Gastrocnemius medialis (tissue), 4 donors: ENCODE data around the gene VWA7. TPM values are rescaled to one million over a fixed set of nuclear protein-coding genes. Genes with fewer than 3 reads are reported as not detected.

Source experiments
- ATAC-seq, 2 donors: fragments of 150-250 bp; one replicate each; pipeline ENCODE4 v1.9.1; 2016
- DNase-seq, 2 donors: peaks; one replicate each; pipeline ENCODE4 v3.0.0-alpha.2; 2019
- H3K27ac ChIP-seq, 4 donors: fragments of 200-600 bp; sonication (generic); 1 replicate in 1 of 4; 2 replicates in 3 of 4; pipeline ENCODE4 v1.5.1; 2016 to 2018; ENCODE audit warnings: mild to moderate bottlenecking in 2 of 4, moderate library complexity in 1 of 4
- H3K27me3 ChIP-seq, 3 donors: fragments of 200-600 bp; sonication (generic) in 2 of 3; 1 replicate in 1 of 3; 2 replicates in 2 of 3; pipeline versions ENCODE4 v1.5.1 to v1.6.0; 2016 to 2019; ENCODE audit warnings: mild to moderate bottlenecking in 1 of 3, moderate library complexity in 1 of 3
- H3K36me3 ChIP-seq, 2 donors: fragments of 200-600 bp; sonication (generic) in 1 of 2; one replicate each; pipeline ENCODE4 v1.5.1; 2017 to 2018
- H3K4me1 ChIP-seq, 2 donors: fragments of 200-600 bp; sonication (generic) in 1 of 2; one replicate each; pipeline ENCODE4 v1.5.1; 2016 to 2017; ENCODE audit warnings: mild to moderate bottlenecking in 2 of 2
- H3K4me3 ChIP-seq, 4 donors: fragments of 200-600 bp; sonication (generic) in 3 of 4; 1 replicate in 1 of 4; 2 replicates in 3 of 4; pipeline ENCODE4 v1.5.1; 2016 to 2019; ENCODE audit warnings: mild to moderate bottlenecking in 2 of 4
- H3K9me3 ChIP-seq, 3 donors: fragments of 200-600 bp; sonication (generic) in 2 of 3; 1 replicate in 1 of 3; 2 replicates in 2 of 3; pipeline ENCODE4 v1.5.1; 2016 to 2019
- POLR2A ChIP-seq, 2 donors: fragments of 450-650 bp; IDR thresholded peaks; one replicate each; pipeline ENCODE4 v1.6.1; 2017; ENCODE audit warnings: antibody characterized with exemption in 2 of 2, mild to moderate bottlenecking in 2 of 2, moderate library complexity in 2 of 2
- in situ Hi-C, 4 donors: fragments of 200-750 bp; cut with MboI; loops; one replicate each; pipeline versions ENCODE4 v1.15.0 to v1.8.0; 2017; ENCODE audit warnings: low sequenced_read_pairs in 4 of 4
- intact Hi-C: fragments of 100-400 bp; cut with DNase I; formaldehyde crosslinking; loops from one replicate; pipeline ENCODE4 v1.15.1; 2023; ENCODE audit warnings: low total_unique reads
- total RNA-seq, 4 donors: library from RNA; depleted of rRNA; stranded (reverse); fragments of >200 nt; gene quantifications; one replicate each; pipeline versions ENCODE4 v1.1.0 to v1.2.3, GENCODE V29; 2016
- TF ChIP-seq, protein P1 (sequence below), 5 experiments: fragments of 450-650 bp in 3 of 5; fragments of 200-600 bp in 2 of 5; sonication (generic) in 2 of 5; IDR thresholded peaks in 4 of 5; conservative IDR thresholded peaks in 1 of 5; 1 replicate in 4 of 5; 2 replicates in 1 of 5; pipeline ENCODE4 v1.5.1; 2016 to 2019; ENCODE audit warnings: antibody characterized with exemption in 5 of 5, mild to moderate bottlenecking in 3 of 5, moderate library complexity in 3 of 5

VWA7 gene
- total RNA-seq, 4 donors from 2014 or later: 2.0 to 7.8 (median 4.7) TPM

DNA sequence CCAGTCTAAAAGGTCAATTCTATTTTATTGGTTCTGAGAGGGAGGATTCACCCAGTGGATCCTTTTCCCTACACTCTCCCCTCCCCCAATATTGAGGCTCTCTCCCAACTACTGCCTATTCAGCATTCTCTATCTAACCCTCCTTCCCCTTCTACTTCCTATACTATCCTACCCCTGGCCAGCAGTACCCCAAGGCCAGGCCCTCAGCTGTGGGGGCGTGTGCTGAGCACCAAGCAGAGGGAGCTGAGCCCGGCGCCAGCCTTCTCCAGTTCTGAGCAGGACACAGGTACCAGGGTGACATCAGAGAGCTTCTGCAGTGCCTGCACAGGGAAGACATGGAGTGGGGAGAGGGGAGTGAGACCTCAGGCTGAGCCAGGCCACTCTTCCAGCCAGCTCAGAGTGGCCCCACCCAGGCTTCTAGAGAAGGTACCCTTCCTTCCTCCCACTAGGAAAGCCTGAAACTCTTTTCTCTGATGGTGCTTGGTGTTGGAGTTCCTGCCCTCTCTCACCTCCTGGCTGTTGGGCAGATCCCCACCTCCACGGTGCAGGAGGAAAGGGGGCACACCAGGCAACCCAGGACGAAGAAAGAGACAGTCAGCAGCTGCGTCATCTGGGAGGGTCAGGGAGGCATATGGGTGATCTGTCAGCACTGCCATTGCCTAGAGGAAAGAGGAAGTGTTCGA lies 50.0 kb downstream of the VWA7 start:
- H3K27me3 ChIP-seq: peaks cover 0 to 3% (median 0%) of the 10 kb centered on the region in 3 donors
- intact Hi-C loops: no loop called here
- H3K4me1 ChIP-seq: peaks cover 7 to 8% of the 10 kb centered on the region in 2 donors
- H3K4me3 ChIP-seq: no peak overlapping the region
- H3K9me3 ChIP-seq: no peaks in the 10 kb centered on the region
- no peak for ATAC-seq
- no peak for TF ChIP-seq POLR2A (IDR thresholded peaks at IDR 0.05)
- TF ChIP-seq, protein P1, sequence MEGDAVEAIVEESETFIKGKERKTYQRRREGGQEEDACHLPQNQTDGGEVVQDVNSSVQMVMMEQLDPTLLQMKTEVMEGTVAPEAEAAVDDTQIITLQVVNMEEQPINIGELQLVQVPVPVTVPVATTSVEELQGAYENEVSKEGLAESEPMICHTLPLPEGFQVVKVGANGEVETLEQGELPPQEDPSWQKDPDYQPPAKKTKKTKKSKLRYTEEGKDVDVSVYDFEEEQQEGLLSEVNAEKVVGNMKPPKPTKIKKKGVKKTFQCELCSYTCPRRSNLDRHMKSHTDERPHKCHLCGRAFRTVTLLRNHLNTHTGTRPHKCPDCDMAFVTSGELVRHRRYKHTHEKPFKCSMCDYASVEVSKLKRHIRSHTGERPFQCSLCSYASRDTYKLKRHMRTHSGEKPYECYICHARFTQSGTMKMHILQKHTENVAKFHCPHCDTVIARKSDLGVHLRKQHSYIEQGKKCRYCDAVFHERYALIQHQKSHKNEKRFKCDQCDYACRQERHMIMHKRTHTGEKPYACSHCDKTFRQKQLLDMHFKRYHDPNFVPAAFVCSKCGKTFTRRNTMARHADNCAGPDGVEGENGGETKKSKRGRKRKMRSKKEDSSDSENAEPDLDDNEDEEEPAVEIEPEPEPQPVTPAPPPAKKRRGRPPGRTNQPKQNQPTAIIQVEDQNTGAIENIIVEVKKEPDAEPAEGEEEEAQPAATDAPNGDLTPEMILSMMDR (IDR thresholded peaks at IDR 0.05 in 4 of 5, conservative IDR thresholded peaks at IDR 0.05 in 1 of 5): no peak
- H3K36me3 ChIP-seq: no peaks in the 10 kb centered on the region
- in situ Hi-C loops: no loop called here
- DNase-seq: no peak
- H3K27ac ChIP-seq: peak overlapping the region in 1 of 4 donors; percentile 88

DNA sequence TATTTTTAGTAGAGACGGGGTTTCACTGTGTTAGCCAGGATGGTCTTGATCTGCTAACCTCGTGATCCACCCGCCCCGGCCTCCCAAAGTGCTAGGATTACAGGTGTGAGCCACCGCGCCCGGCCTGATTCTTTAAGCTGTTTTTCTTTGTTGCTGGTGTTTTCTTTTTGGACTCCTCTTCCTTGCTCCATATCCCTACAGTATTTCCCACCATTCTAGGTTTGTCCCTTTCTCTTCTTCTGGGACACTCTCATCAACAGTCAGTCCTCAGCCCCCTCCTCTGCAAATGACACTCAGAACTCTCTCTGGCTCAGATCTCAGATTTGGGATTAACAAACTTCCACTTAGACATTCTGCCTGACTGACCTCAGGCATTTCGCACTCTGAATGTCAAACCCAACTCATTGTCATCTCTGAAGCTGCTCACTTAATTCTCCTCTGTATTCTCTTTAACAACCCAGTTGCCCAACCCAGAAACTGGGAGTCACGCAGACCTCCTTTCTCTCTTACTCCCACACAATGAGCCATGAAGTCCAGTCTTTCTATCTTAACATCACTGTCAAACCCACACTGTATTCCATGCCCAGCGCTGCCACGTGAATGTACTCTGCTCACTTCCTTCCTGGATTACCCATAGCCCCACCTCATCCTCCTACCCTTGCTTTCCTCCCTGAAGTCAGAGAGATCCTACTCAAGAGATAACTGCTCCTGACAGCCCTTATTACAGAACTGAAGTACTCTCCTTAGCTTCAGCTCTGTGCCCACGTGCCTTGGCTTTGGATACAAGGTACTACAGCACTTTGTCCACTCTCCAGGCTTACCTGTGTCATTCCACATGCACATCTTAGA lies 51.4 kb downstream of the VWA7 start:
- Histone ChIP-seq H3K4me1 (peaks cover 7 to 8% of the 10 kb centered on the region in 2 donors), H3K4me3 (no peak overlapping the region), H3K27me3 (peaks cover 0 to 3% (median 0%) of the 10 kb centered on the region in 3 donors), H3K36me3 (no peaks in the 10 kb centered on the region), H3K9me3 (no peaks in the 10 kb centered on the region), H3K27ac (no peak overlapping the region)
- intact Hi-C loops (no loop called here), in situ Hi-C loops (no loop called here)
- TF ChIP-seq, protein P1 (IDR thresholded peaks at IDR 0.05 in 4 of 5, conservative IDR thresholded peaks at IDR 0.05 in 1 of 5): no peak
- TF ChIP-seq POLR2A (IDR thresholded peaks at IDR 0.05): no peak
- ATAC-seq (no peak), DNase-seq (no peak)

DNA sequence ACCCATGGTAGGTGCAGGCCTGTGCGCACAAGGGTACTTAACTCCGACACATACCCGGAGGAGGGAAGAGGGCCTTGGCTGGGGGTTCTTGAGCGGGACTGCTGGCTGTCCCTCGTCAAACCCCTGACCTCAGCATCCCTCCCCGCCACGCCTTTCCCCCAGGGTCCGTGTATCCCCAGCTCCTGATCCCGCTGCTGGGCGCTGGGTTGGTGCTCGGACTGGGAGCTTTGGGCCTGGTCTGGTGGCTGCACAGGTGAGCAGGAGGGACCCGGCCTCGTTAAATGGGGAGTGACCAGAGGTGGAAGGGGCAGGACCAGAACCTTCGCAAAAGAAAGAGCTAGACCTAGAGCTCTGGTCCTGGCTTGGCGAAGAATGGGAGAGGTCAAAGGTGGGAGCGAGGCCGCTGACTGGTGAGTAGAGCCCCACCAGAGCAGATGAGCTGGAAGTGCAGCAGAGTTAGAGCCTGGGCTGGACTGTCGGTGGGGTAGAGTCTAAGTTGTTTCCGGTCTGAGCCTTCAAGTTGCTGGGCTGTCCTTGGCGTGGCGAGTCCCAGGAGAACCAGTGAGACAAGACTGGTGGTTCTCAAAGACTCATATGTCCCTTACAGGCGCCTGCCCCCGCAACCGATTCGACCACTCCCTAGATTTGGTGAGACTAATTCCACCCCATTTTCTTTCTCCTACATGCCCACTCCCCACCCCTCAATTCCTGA lies 53.0 kb downstream of the VWA7 start:
- Histone ChIP-seq H3K27me3 (no peaks in the 10 kb centered on the region), H3K4me1 (peaks cover 4 to 5% of the 10 kb centered on the region in 2 donors), H3K9me3 (no peaks in the 10 kb centered on the region), H3K27ac (no peak overlapping the region), H3K4me3 (no peak overlapping the region), H3K36me3 (no peaks in the 10 kb centered on the region)
- ATAC-seq (no peak), DNase-seq (no peak)
- intact Hi-C loops: no loop called here
- in situ Hi-C loops: no loop called here
- TF ChIP-seq POLR2A (IDR thresholded peaks at IDR 0.05): no peak
- TF ChIP-seq, protein P1 (IDR thresholded peaks at IDR 0.05 in 4 of 5, conservative IDR thresholded peaks at IDR 0.05 in 1 of 5): no peak

DNA sequence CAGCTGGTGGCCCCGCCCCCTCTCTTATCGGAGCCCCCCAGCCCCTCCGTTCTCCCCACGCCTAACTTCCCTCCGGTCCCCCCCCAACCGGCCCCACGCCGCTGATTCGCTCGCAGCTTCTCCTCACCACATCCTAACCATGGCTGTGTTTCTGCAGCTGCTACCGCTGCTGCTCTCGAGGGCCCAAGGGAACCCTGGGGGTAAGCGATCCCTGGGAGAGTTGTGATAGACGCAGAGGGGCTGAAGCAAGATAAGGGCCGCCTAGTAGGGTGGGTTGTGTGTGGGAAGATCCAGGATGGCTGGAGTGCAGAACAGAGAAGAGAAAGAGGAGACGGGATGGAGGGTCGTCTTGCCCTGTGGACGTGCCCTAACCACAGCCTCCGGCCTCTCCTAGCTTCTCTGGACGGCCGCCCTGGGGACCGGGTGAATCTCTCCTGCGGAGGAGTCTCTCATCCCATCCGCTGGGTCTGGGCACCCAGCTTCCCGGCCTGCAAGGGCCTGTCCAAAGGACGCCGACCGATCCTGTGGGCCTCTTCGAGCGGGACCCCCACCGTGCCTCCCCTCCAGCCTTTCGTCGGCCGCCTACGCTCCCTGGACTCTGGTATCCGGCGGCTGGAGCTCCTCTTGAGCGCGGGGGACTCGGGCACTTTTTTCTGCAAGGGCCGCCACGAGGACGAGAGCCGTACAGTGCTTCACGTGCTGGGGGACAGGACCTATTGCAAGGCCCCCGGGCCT lies 53.7 kb downstream of the VWA7 start, which contains the start of gene MPIG6B:
TSS of gene MPIG6B (plus strand) at position 129 of the 735 bp plus-strand sequence. CDS start at position 140, 11 bp downstream.
- ATAC-seq: no peak
- no peak within 1 kb of the TSS for H3K4me3 ChIP-seq
- no peaks in the 10 kb centered on the region for H3K9me3 ChIP-seq
- intact Hi-C loops: no loop called here
- in situ Hi-C loops: no loop called here
- DNase-seq: no peak
- H3K36me3 ChIP-seq: no peaks in the 10 kb centered on the region
- H3K4me1 ChIP-seq: no peaks in the 10 kb centered on the region
- H3K27me3 ChIP-seq: no peaks in the 10 kb centered on the region
- TF ChIP-seq, protein P1 (IDR thresholded peaks at IDR 0.05 in 4 of 5, conservative IDR thresholded peaks at IDR 0.05 in 1 of 5): no peak
- TF ChIP-seq POLR2A (IDR thresholded peaks at IDR 0.05): no peak
- H3K27ac ChIP-seq: no peak within 1 kb of the TSS
